ENCODE measurements around the gene PTPRCAP.

Gene PTPRCAP

GRCh38 chr11:67393990-67394389, 43.5 kb downstream of the PTPRCAP start:
- no peak for DNase-seq

DNA sequence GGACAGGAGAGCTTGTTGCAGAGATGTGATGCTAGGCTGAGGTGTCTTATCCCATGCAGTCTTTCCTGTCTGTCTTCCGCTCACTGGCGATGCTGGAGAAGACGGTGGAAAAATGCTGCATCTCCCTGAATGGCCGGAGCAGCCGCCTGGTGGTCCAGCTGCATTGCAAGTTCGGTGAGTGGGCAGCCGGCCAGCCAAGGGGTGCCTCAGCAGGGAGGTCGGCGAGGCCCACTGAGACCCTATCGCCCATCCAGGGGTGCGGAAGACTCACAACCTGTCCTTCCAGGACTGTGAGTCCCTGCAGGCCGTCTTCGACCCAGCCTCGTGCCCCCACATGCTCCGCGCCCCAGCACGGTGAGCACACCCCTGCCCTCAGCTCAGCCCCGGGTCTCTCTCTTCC, 44.0 kb downstream of the PTPRCAP start:
- no peak for DNase-seq

GRCh38 chr11:67392183-67392715, 45.2 kb downstream of the PTPRCAP start:
- DNase-seq: no peak

- peak; percentile 76 to 80 for DNase-seq
Measured at GRCh38 chr11:67391304-67392182, 45.9 kb downstream of the PTPRCAP start, which contains the start of gene RAD9A. TSS of gene RAD9A (plus strand) at chr11:67391986. CDS start at chr11:67392045, 59 bp downstream.

DNA sequence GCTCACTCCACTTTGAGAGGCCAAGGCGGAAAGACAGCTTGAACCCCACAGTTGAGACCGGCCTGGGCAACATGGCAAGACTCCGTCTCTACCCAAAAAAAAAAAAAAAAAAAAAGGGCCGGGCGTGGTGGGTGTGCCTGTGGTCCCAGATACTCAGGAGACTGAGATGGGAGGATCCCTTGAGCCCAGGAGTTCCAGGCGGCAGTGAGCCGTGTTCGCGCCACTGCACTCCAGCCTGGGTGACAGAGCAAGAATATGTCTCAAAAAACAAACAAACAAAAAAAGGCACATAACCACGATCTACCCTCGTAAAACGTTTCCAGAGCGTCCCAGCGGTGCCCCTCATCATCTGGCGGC, 46.6 kb downstream of the PTPRCAP start:
- no peak for DNase-seq

DNA sequence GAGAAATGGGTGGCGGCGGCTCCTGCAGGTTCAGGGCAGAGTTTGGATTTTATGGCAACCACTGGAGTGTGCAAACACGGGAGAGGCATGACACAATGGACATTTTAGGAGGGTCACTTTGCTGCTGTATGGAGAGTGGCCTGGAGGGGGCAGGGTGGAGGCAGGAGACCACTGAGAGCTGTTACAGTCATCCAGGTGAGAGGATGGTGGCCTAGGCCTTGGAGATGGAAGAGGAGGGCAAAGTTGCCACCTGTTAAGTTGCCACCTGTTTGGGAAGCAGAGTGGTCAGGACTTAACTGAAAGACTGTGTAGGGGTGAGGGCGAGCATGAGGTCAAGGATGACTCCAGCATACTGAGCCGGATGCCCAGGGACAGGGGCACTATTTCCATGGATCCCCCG, 48.0 kb downstream of the PTPRCAP start:
- peak in 1 of 2 donors; percentile 24 for DNase-seq

- DNase-seq: no peak
Measured at GRCh38 chr11:67387518-67387917, 50.0 kb downstream of the PTPRCAP start.

- DNase-seq: no peak
Measured at GRCh38 chr11:67387069-67387468, 50.4 kb downstream of the PTPRCAP start.

Measured in bone marrow (tissue), 2 donors.